ENCODE measurements around the gene DENND2C.

DNA sequence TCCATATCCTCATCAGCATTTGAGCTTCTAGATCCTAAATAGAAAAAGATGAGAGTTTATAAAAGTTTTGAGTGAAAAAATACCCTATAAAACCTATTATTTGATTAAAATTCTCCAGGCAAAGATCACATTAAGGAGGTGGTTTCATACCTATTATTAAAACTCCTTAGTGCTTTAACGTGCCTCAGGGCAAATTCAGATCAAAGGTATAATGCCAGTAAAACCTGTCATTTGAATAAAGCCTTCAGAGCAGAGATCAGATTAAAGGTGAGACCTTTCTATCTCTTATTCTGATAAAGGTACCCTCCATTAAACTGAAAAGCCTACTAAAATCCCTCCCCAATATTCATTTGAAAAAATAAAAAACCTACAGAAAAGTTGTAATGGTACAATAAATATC, 124.5 kb downstream of the DENND2C start:
- TF ChIP-seq TCF7L2 (IDR thresholded peaks at IDR 0.05; ENCODE audit: low read depth, low read length): no peak
- TF ChIP-seq SIN3A (IDR thresholded peaks at IDR 0.05; ENCODE audit: borderline replicate concordance, insufficient read depth, low read depth, low read length): no peak
- TF ChIP-seq, protein P1, sequence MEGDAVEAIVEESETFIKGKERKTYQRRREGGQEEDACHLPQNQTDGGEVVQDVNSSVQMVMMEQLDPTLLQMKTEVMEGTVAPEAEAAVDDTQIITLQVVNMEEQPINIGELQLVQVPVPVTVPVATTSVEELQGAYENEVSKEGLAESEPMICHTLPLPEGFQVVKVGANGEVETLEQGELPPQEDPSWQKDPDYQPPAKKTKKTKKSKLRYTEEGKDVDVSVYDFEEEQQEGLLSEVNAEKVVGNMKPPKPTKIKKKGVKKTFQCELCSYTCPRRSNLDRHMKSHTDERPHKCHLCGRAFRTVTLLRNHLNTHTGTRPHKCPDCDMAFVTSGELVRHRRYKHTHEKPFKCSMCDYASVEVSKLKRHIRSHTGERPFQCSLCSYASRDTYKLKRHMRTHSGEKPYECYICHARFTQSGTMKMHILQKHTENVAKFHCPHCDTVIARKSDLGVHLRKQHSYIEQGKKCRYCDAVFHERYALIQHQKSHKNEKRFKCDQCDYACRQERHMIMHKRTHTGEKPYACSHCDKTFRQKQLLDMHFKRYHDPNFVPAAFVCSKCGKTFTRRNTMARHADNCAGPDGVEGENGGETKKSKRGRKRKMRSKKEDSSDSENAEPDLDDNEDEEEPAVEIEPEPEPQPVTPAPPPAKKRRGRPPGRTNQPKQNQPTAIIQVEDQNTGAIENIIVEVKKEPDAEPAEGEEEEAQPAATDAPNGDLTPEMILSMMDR (IDR thresholded peaks at IDR 0.05): no peak
- TF ChIP-seq POLR2AphosphoS5 (IDR thresholded peaks at IDR 0.05; ENCODE audit: low read depth, low read length): no peak
- TF ChIP-seq, protein P2, sequence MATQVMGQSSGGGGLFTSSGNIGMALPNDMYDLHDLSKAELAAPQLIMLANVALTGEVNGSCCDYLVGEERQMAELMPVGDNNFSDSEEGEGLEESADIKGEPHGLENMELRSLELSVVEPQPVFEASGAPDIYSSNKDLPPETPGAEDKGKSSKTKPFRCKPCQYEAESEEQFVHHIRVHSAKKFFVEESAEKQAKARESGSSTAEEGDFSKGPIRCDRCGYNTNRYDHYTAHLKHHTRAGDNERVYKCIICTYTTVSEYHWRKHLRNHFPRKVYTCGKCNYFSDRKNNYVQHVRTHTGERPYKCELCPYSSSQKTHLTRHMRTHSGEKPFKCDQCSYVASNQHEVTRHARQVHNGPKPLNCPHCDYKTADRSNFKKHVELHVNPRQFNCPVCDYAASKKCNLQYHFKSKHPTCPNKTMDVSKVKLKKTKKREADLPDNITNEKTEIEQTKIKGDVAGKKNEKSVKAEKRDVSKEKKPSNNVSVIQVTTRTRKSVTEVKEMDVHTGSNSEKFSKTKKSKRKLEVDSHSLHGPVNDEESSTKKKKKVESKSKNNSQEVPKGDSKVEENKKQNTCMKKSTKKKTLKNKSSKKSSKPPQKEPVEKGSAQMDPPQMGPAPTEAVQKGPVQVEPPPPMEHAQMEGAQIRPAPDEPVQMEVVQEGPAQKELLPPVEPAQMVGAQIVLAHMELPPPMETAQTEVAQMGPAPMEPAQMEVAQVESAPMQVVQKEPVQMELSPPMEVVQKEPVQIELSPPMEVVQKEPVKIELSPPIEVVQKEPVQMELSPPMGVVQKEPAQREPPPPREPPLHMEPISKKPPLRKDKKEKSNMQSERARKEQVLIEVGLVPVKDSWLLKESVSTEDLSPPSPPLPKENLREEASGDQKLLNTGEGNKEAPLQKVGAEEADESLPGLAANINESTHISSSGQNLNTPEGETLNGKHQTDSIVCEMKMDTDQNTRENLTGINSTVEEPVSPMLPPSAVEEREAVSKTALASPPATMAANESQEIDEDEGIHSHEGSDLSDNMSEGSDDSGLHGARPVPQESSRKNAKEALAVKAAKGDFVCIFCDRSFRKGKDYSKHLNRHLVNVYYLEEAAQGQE (IDR thresholded peaks at IDR 0.05; ENCODE audit: insufficient read depth in 1 of 2, low read depth in 2 of 2, low read length in 1 of 2): no peak
